Heart right ventricle (tissue), 16 donors: ENCODE data around the gene LDLRAD4. TPM values are rescaled to one million over a fixed set of nuclear protein-coding genes. Genes with fewer than 3 reads are reported as not detected.

Experiments
- ATAC-seq, 8 donors: fragments of 200-7000 bp; cut with Tn5 transposase; one replicate each; pipeline ENCODE4 v1.9.1; 2020; ENCODE audit warnings: mild to moderate bottlenecking in 8 of 8, moderate library complexity in 8 of 8, moderate number of reproducible peaks in 1 of 8
- DNase-seq, 2 donors: peaks; one replicate each; pipeline ENCODE4 v3.0.0-alpha.2; 2020
- H3K27ac ChIP-seq, 10 donors: fragments of 200-600 bp; sonication (generic) in 2 of 10; one replicate each; pipeline versions ENCODE4 v1.5.0 to v1.8.0; 2020 to 2022; ENCODE audit warnings: mild to moderate bottlenecking in 3 of 10
- H3K27me3 ChIP-seq, 7 donors: fragments of 200-600 bp; one replicate each; pipeline ENCODE4 v1.8.0; 2021 to 2022; ENCODE audit warnings: mild to moderate bottlenecking in 2 of 7
- H3K36me3 ChIP-seq, 9 donors: fragments of 200-600 bp; sonication (generic) in 1 of 9; one replicate each; pipeline versions ENCODE4 v1.5.0 to v1.8.0; 2020 to 2022; ENCODE audit warnings: mild to moderate bottlenecking in 2 of 9
- H3K4me1 ChIP-seq, 9 donors: fragments of 200-600 bp; sonication (generic) in 1 of 9; one replicate each; pipeline versions ENCODE4 v1.5.0 to v1.8.0; 2020 to 2022; ENCODE audit warnings: mild to moderate bottlenecking in 4 of 9
- H3K4me3 ChIP-seq, 10 donors: fragments of 200-600 bp; sonication (generic) in 2 of 10; one replicate each; pipeline versions ENCODE4 v1.5.0 to v1.8.0; 2020 to 2022; ENCODE audit warnings: mild to moderate bottlenecking in 7 of 10, moderate library complexity in 2 of 10
- H3K9me3 ChIP-seq, 11 donors: fragments of 200-600 bp in 10 of 11; sonication (generic) in 2 of 11; one replicate each; pipeline versions ENCODE4 v1.5.0 to v1.8.0; 2013 to 2022; ENCODE audit warnings: mild to moderate bottlenecking in 2 of 11, control low read depth in 1 of 11, moderate library complexity in 1 of 11
- CTCF ChIP-seq, 9 donors: fragments of 200-600 bp; sonication (generic) in 2 of 9; IDR thresholded peaks; one replicate each; pipeline versions ENCODE4 v1.5.0 to v1.8.0; 2021 to 2022; ENCODE audit warnings: antibody characterized with exemption in 9 of 9, mild to moderate bottlenecking in 5 of 9, moderate library complexity in 1 of 9
- WGBS, 2 donors: extraction: QIAGEN DNeasy Blood & Tissue Kit; methylation state at CpG; one replicate each; pipeline ENCODE4 v1.1.7; 2013; ENCODE audit warnings: inconsistent platforms in 1 of 2; 5-methylcytosine and 5-hydroxymethylcytosine counted together
- intact Hi-C, 10 donors: fragments of 100-400 bp; cut with DNase I; formaldehyde crosslinking; loops; one replicate each; pipeline versions ENCODE4 v1.11.1 to v1.14.2; 2022
- polyA plus RNA-seq, 2 donors: library from polyadenylated mRNA; stranded (reverse); fragments of 200-250 nt; gene quantifications; one replicate each; pipeline ENCODE4 v1.2.3, GENCODE V29; 2013
- total RNA-seq, 10 donors: library from RNA; stranded (reverse); fragmentation: NEBNext Ultra II Directional in 3 of 10; extraction: Animal tissue kit (Norgen Biotek cat#: 25700) in 3 of 10; gene quantifications; one replicate each; pipeline versions ENCODE4 v1.2.1 to v1.2.4, GENCODE V29; 2021 to 2023
- donor health status: Arrhythmogenic right ventricular cardiomyopathy.
- donor health status: ischemic (EF 13 %, LVEDD 7.1; RV severe dilation, severe dysfunction).
- donor health status: healthy with polysubstance abuse.
- donor health status: DM: no; HTN: yes; CAD: no.
- donor health status: DM: no; HTN: no; CAD: no.
- donor health status: ischemic (EF 25% LVEDD 6.9; RV normal size, moderate dysfunction).
- donor health status: ischemic (EF 25% LVEDD 5.7; RV mildly dilated, moderate dysfunction).
- donor health status: healthy.
- donor health status: DM: yes; HTN: yes; CAD: no.
- donor health status: Ischemic cardiomyopathy.
- donor health status: ischemic (EF 35%, LVEDD 5.7; RV mildly dilated, moderate dysfunction).
- donor health status: nonischemic (EF 11% LVEDD 7.7; RV severe dilation, severe dysfunction).
- donor health status: DM: yes; HTN: yes; CAD: no.
- donor health status: PGD.
- donor health status: ischemic (EF 29% LVEDD 5.4; RV normal size, mild dysfunction).
- donor health status: nonischemic (EF 23%, LVEDD 6.1; RV moderate dilation, normal function).

Gene LDLRAD4
- total and polyA plus RNA-seq, 12 donors = 5.4 to 74.6 (median 34.6) TPM

- Histone ChIP-seq H3K27me3 (no peaks in the 10 kb centered on the region), H3K36me3 (peaks cover 0 to 21% (median 0%) of the 10 kb centered on the region in 9 donors), H3K27ac (no peak overlapping the region), H3K9me3 (peaks cover 0 to 23% (median 8%) of the 10 kb centered on the region in 11 donors), H3K4me1 (peaks cover 0 to 5% (median 0%) of the 10 kb centered on the region in 9 donors), H3K4me3 (no peak overlapping the region)
- intact Hi-C loops = loop anchor here in 3 of 10 donors (10.0 kb wide), 3 partner anchors 48 to 88 kb away; no protein-coding TSS in a partner anchor
- no peak for TF ChIP-seq CTCF (IDR thresholded peaks at IDR 0.05)
- 77 to 79% methylated on average over 19 of the region's 19 CpGs for WGBS, 2 donors
- DNase-seq (no peak), ATAC-seq (no peak)
These were observed 94.6 kb downstream of the LDLRAD4 start for GRCh38 chr18:13313006-13313686.

- Histone ChIP-seq H3K36me3 (peaks cover 0 to 21% (median 0%) of the 10 kb centered on the region in 9 donors), H3K27ac (no peak overlapping the region), H3K27me3 (no peaks in the 10 kb centered on the region), H3K9me3 (peaks cover 0 to 23% (median 8%) of the 10 kb centered on the region in 11 donors), H3K4me3 (no peak overlapping the region), H3K4me1 (peaks cover 0 to 21% (median 15%) of the 10 kb centered on the region in 9 donors)
- 70 to 72% methylated on average over 2 of the region's 2 CpGs for WGBS, 2 donors
- DNase-seq (no peak), ATAC-seq (no peak)
- TF ChIP-seq CTCF (IDR thresholded peaks at IDR 0.05) = no peak
- intact Hi-C loops = loop anchor here in 3 of 10 donors (5.0 to 10.0 kb wide), 4 partner anchors 33 to 90 kb away; no protein-coding TSS in a partner anchor
These were observed 96.4 kb downstream of the LDLRAD4 start for GRCh38 chr18:13315000-13315399.

- WGBS, 2 donors = 94 to 97% methylated on average over 3 of the region's 3 CpGs
These were observed 97.5 kb downstream of the LDLRAD4 start for GRCh38 chr18:13316063-13316462.

DNA sequence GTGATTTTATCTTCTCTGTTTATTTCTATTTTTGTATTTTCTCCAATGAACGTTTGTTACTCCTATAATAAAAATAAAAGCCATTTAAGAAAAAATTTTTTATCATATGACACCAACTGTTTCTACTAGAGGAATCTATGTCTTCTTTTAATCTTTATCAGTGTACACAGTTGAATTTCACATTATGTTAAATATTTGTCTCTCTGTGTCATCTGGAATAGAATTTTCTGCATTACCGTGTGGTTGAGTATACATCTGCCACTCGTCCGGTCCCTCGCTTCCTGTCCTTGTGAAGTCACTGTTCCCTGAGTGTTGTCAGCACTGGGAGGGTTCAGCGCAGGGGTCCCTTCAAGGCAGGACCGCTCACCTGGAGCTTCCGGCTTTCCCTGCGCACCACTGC is 99.2 kb downstream of the LDLRAD4 start:
- H3K27me3 ChIP-seq = no peaks in the 10 kb centered on the region
- ATAC-seq = no peak
- H3K4me1 ChIP-seq = peaks cover 0 to 27% (median 18%) of the 10 kb centered on the region in 9 donors
- H3K4me3 ChIP-seq = no peak overlapping the region
- intact Hi-C loops = loop anchor here in 3 of 10 donors (5.0 to 10.0 kb wide), 4 partner anchors 36 to 93 kb away; no protein-coding TSS in a partner anchor
- TF ChIP-seq CTCF (IDR thresholded peaks at IDR 0.05) = no peak
- peaks cover 0 to 16% (median 0%) of the 10 kb centered on the region in 9 donors for H3K36me3 ChIP-seq
- H3K27ac ChIP-seq = no peak overlapping the region
- 84 to 86% methylated on average over 9 of the region's 9 CpGs for WGBS, 2 donors
- no peak for DNase-seq
- H3K9me3 ChIP-seq = peaks cover 0 to 23% (median 8%) of the 10 kb centered on the region in 11 donors

More at GRCh38 chr18:13316063-13316462, 97.5 kb downstream of the LDLRAD4 start:
- H3K36me3 ChIP-seq = peaks cover 0 to 20% (median 0%) of the 10 kb centered on the region in 9 donors
- H3K4me1 ChIP-seq = peaks cover 0 to 27% (median 18%) of the 10 kb centered on the region in 9 donors
- DNase-seq (no peak), ATAC-seq (no peak)
- no peak overlapping the region for H3K27ac ChIP-seq
- intact Hi-C loops = loop anchor here in 3 of 10 donors (5.0 to 10.0 kb wide), 4 partner anchors 34 to 91 kb away; no protein-coding TSS in a partner anchor
- no peaks in the 10 kb centered on the region for H3K27me3 ChIP-seq
- no peak overlapping the region for H3K4me3 ChIP-seq
- no peak for TF ChIP-seq CTCF (IDR thresholded peaks at IDR 0.05)
- peaks cover 0 to 23% (median 8%) of the 10 kb centered on the region in 11 donors for H3K9me3 ChIP-seq
